GM19397 (cell line): ENCODE data around the gene RSF1.
A peak's percentile ranks its signal among the peaks of the same experiment; 100 is the strongest.

ENCODE experiments used
- ATAC-seq: cut with Tn5 transposase; IDR thresholded peaks from one replicate; pipeline ENCODE4 v1.9.1; 2021; ENCODE audit warnings: mild to moderate bottlenecking, moderate library complexity; ENCODE audit not compliant: unreplicated experiment

RSF1 gene

DNA sequence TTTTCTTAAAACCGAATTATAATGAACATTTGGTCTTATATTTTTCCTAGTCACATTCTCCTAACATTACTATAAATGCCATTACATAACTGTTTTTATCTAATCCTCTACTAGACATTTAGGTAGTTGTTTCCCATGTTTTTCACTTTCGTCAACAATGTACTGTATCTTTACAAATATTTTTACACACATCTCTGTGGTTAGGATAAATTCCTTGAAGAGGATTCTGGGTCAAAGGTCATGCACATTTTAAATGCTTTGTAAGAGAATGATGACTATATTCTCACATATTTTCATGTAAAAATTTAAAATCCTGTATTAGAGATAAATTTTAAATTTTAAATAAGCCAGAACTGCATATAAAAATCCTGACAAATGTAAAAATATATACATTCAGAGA lies 121.6 kb downstream of the RSF1 start:
- ATAC-seq = no peak

DNA sequence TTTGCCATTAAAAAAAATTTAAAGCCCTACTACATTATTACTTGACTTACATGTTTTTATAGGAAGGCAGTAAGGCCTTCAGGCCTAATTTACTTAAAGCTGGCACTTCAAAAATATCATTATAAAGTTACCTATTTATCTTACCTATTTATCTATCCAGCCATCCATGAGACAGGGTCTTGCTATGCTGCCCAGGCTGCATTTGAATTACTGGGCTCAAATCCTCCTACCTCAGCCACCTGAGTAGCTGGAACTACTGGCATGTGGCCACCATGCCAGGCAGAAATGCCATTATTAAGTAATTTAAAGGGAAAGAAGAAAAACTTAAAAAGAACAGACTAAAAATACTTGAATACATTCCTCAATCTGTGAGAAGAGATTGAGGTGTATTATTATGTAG lies 122.7 kb downstream of the RSF1 start:
- no peak for ATAC-seq

DNA sequence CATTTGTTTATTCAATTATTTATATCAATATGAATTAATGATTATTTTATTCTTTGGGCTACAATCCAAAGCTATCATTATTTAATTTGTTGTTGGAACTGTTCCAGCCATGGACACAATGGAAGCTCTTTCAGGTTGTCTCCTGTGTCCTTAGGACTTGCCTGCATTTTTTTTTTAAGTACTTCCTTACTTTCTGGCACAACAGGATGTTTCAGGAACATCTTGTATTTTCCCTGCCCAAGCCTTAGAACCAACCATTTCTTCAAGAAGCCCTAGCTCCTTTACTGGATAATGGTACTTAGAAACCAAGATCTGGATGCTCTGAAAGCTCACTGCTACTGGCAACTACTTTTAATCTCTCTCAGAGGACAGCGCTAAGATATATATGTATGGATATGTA lies 125.1 kb downstream of the RSF1 start:
- ATAC-seq = no peak

DNA sequence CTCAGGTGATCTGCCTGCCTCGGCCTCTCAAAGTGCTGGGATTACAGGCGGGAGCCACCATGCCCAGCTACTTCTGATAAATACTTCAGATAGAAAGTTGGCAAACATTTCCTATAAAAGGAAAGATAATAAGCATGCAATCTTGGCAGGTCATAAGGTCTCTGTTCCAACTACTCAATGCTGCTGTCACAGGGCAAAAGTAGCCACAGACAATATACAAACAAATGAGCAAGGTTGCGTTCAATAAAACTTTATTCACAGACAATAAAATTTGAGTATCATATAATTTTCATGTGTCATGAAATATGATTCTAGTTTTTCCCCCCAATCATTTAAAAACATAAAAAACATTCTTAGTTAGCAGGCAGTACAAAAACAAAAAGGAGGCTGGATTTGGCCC lies 129.9 kb downstream of the RSF1 start:
- no peak for ATAC-seq

DNA sequence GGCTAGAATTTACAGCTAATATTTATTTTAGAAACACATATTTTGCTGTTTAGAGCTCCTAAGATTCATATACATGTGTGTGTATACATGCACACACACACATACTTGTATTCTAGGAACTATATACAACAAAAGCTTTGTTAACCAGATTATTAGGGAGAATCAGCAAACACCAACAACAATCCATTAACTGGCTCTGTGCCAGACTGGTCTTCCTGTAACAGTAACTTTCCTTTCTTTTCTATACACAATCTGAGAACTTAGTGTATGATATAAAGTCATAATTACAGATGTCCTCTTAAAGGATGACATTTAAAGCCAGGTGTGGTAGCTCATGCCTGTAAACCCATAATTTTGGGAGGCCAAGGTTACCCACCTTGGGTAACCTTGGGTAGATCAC lies 133.4 kb downstream of the RSF1 start:
- ATAC-seq = no peak

DNA sequence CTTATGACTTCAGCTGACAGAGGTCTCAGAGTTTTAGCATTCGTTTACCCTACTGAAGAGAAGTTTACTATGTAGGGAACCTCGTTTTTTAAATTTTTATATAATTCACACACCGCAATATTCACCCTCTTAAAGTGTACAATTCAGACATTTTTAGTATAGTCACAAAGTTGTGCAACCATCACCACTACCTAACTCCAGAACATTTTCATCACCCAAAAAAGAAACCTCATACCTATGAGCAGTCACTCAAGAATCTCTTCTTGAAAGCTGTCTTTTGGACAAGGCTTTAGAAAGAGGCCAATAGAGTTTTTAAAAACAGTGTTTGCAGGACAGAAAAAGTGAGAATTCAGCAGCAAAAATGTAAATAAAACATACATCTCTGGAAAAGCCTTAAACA lies 143.4 kb downstream of the RSF1 start:
- no peak for ATAC-seq

DNA sequence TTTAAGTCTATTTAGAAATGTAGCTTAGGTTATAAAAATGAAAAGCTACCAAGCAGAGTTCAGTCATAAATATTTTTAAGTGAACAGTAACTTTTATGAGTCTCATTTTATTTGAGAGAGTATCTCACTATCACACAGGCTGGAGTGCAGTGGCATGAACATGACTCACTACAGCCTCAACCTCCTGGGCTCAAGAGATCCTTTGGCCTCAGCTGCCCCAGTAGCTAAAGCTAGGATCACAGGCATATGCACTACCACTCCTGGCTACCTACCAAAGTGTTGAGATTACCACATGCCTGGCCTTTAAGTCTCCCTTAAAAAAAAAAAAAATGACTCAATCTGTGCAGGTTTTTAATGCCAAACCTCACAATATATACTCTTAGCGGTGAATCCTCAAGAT lies 148.3 kb downstream of the RSF1 start:
- ATAC-seq = no peak

DNA sequence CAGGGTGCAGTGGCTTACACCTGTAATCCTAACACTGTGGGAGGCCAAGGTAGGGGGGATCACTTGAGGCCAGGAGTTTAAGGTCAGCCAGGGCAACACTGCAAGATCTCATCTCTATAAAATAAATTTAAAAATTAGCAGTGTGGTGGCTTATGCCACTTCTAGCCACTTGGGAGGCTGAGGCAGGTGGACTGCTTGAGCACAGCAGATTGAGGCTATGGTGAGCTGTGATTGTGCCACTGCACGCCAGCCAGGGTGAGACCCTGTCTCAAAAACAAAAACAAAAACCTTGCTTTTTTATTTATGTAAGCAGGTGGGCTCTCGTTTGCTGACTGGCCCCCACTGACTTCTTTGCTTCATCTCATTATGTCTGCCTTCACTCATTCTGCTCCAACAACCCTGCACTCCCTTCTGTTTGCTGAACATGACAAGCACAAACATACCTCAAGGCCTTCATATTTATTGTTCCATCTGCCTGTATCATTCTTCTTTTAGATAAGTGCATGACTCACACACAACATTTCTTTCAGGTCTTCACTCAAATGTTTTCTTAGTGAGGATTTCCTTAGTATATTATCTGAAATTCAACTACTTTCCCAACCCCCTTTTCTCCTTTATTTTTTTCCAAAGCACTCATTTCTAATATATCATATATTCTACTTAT lies 150.5 kb downstream of the RSF1 start:
- ATAC-seq = no peak

DNA sequence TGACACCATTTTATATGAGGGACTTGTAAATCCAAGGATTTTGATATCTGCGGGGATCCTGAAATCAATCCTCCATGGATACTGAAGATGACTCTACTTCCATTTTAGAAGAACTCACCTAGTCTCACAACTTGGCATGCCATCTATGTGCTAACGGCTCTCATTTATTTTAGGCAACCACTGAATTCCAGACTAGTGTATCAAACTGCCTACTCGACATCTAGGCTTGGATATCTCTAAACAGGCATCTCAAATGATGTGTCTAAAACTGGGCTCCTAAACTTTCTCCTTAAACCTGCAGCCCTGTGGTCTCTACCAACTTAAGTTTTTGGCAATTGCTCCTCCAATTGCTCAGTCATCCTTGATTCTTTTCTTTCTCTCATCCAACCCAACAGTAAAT lies 151.8 kb downstream of the RSF1 start:
- no peak for ATAC-seq

DNA sequence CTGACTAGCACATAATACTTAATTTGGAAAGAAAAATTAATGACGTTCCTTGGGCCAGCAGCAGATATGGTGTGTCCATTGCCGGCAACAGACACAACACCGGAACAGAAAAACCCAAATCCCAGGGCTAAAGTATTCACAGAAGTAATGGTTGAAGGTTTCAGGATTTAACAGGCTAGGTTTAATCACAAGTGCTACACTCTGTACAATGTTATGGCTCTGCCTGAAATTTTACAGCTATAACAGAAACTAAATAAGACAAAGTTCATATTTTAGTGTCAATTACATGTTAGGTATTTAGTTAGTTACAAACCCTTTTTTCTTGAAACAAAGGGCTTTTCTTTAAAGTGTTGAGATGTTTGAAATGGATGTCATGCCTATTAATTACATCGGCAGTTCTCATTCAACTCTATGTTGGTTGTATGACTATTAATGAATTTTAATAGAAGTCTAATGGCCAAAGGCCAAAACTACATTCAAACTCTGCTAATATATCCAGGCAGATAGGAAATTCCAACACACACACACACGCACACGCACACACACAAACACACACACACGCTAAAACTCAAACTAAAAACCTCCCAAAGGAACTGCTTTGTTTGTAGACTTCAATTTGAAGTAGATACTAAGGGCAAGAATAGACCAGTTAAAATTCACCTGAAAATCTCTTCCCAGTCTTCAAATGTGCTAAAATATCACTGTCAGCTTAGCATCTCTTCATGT lies 155.1 kb downstream of the RSF1 start:
- ATAC-seq = no peak

DNA sequence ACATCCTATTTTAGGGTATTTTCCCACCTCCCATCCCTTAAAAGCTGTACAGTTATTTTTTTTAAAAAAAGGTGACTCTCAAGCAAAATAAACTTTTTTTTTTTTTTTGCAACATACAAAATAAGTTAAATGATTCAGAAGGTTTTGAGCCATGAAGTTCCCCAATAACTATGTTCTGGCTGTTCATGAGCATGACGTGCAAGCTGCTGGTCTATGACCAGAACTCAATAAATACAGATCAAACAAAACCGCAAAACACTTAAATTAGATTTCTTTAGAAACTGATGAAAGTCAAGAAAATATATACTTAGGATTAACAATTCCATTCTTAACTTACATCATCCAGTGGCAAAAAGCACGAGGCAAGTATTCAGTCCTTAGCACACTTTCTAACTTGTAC lies 158.9 kb downstream of the RSF1 start:
- no peak for ATAC-seq

DNA sequence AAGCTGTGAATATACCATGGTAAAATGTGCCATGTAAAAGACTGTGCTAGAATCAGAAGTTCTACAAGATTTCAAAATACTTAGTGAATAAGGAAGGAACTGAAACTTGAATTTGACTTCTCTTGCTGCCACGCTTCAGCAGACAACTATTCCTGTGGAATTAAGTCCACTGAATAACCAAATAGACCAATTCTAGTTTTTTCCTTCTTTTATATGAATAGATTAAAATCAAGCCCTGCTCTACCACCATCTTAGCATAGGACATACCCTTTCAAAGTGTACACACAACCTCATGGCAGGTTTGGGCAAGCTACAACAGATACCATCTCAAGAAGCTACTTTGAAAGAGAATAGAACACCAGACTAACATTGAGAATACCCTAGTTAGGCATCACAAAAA lies 159.6 kb downstream of the RSF1 start:
- ATAC-seq = no peak

DNA sequence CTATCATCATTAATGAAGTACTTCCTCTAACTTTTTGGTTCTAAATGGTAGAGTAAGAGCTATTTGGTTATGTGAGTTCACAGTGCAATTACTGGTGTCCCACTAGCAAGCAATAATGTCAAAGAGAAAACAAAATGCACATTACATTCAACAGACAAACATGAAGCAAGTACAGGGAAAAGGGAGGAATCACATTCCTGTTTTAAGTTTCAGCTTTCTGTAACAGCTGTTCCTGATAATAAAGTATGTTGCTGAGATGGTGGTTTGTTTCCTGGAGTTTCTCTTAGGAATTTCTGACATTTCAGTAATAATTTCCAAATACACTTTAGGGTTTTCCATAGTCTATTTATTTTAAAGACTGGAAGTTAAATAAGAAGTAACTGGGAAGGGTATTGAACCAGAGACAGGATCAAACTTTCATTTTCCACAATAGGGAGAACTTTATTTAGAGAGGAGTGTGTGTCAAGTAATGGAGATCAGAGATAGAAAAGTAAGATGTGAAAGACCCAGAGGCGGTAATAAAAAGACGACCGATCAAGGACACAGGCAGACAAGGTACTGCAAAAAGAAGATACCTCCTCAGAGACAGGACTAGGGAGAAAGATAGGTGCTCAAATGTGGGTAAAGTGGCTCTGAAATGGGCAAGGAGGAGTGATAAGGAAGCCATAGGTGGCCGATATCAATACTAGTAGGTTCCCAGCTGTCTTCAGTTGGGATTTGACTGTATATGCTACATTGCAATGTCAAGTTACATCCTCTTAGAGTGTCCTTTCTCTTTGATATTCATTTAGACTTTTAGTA lies 162.1 kb downstream of the RSF1 start:
- ATAC-seq = no peak

DNA sequence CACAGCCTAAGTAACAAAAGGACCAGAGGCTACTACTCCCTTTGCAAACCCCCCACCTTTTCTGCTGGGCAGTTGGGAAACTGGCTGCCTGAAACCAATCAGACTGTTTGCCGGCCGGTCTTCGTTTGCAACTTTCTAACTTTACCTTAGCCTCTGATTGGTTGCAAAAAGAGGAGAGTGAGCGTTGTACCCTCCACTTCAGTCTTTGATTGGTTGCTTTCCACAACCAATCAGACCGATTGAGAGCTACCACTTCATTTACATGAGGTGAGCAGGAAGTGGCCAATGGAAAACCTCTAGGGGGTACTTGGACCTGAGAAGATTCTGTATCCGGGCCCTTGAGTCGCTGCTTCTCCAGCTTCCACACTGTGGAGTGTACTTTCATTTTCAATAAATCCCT lies 164.2 kb downstream of the RSF1 start:
- no peak for ATAC-seq

DNA sequence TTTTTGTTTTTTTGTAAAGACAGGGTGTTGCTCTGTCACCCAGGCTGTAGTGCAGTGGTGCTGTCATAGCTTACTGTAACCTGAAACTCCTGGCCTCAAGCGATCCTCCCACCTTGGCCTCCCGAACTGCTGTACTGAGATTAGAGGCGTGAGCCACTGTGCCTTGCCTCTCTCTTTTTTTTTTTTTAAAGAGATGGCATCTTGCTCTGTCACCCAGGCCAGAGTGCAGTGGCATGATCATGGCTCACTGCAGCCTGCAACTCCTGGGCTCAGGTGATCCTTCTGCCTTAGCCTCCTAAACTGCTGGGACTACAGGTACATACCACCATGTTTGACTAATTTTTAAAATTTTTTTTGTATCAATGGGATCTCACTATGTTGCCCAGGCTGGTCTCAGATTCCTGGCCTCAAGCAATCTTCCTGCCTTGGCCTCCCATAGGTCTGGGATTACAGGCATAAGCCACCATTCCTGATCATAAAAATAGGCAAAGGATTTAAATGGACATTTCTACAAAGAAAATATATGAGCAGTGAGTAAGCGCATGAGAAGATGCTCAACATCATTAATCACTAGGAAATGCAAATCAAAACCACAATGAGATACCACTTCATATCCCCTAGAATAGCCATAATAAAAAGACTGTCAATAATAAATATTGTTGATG lies 165.6 kb downstream of the RSF1 start:
- ATAC-seq = no peak

DNA sequence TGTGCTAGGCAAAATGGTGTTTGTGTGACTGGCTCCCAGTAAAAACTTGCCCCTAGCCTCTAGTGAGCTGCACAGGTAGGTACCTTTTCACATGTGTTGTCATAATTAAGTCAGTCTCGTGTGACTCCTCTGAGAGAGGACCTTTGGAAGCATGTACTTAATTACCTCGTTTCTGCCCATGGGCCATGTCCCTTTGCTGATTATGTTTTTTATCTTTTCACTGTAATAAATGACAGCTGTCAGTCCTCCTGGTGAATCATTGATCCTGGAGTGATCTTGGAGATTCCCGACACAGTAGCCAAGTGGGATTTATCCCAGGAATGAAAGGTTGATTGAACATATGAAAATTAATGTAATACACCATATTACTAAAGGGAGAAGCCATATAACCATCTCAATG lies 170.4 kb downstream of the RSF1 start:
- ATAC-seq = no peak

DNA sequence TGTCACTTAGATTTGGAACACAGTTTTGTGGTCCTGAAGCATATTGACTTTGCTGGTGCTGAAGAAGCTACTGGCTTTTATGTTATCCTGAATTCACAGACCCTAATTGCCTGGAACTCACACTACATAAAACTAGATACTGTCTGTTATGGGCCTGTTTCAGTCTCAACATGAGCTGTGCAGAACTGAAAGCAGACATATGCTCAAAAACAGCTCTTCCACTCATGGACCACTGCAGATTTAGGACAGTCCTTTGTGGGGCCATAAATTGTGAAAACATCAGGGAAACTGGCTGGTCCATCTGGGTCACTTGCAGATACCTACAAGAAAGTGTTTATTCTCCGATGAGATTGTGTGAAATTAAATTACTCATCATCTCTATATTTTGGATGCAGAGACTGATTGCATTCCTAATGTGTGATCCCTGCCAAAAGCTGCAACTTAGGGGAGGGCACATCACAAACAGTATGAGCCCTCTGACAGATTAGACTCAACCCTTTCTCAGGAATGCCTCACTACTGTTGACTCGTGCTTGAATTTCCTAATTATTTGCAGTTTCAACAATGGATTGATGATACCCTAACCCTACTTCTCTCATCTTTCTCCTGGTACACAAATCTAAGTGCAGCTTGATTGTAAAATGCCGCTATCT lies 172.7 kb downstream of the RSF1 start:
- no peak for ATAC-seq

DNA sequence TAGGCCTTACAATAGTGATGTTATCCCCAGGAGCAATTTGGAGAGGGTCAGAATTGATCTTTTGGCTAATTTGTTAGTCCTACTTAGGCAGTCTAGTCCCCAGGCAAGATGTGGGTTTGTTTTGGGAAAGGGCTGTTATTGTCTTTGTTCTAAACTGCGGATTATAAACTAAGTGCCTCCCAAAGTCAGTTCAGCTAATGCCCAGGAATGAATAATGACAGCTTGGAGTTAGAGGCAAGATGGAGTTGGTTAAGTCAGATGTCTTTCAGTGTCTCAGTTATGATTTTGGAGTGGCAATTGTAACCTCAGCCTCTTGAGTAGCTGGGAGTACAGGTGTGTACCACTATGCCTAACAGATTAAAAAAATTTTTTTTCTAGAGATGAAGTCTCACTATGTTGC lies 175.6 kb downstream of the RSF1 start:
- ATAC-seq = no peak

DNA sequence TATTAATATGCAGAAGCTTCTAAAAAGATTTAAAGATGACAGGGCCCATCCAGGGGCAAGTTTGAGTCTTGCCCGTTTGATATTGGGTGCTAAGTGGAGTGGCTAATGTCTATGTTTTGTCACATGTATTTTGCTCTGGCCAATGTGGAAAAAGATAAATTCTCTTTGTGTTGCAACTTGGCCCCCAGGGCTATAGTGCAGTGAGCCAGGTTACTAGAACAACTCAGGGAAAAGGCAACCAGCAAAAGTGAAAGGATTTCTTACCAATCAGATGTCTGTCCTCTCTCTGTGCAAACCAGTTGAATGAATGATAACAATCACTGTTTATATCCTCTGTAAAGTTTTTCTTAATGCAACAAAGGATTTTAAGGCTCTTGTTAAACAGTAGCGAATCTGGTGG lies 178.3 kb downstream of the RSF1 start:
- no peak for ATAC-seq

DNA sequence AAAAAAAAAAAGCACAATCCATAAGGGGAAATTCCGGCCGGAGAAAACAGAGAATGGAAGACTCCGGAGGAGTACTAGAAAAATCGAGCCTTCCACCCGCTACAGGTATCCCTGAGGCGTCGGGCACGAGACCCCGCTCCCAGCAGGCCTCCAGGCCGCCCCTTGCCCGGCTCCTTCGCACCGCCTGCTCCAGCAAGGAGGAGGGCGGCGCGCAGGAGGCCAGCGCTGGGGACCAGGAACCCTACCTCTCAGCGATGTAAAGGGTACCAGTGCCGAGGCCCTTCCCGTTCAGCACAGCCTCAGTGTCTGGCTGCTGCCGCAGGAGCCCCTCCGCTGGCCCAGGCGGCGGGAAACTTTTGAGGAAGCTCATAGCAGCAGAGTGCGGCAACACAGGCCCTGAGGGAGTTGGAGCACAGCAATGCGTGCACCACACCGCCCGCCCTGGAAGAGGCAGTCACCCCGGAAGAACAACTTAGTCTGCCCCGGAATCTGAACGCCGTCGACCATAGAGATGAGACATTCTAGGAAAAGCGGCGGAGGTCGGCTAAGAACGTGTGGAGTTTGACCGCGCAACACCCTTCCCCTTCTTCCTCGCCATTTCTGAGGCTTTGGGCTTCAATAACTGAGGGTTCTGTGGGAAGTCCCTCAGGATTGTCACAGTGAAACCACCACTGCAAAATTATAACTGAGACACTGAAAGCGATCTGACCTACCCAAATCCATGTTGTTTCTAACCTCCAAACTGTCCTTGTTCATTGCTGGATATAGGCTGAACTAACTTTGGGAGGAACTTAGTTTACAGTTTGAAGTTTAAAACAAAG lies 183.0 kb downstream of the RSF1 start, which contains the start of gene CLNS1A:
TSS of gene CLNS1A (minus strand) at position 450 of the 821 bp plus-strand sequence. CDS start at position 370, 80 bp downstream.
- ATAC-seq = peak; percentile 93
